Cardiac atrium fibroblast (primary cell): ENCODE results near the gene NME9. TPM values are rescaled to one million over a fixed set of nuclear protein-coding genes. Genes with fewer than 3 reads are reported as not detected.

Experiments used
- total RNA-seq: library from RNA; depleted of rRNA; stranded (reverse); fragments of >200 nt; gene quantifications from 2 replicates; pipeline ENCODE4 v1.2.3, GENCODE V29; 2015

NME9 gene, protein sequence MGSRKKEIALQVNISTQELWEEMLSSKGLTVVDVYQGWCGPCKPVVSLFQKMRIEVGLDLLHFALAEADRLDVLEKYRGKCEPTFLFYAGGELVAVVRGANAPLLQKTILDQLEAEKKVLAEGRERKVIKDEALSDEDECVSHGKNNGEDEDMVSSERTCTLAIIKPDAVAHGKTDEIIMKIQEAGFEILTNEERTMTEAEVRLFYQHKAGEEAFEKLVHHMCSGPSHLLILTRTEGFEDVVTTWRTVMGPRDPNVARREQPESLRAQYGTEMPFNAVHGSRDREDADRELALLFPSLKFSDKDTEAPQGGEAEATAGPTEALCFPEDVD
- not detected in 2 replicates for total RNA-seq

DNA sequence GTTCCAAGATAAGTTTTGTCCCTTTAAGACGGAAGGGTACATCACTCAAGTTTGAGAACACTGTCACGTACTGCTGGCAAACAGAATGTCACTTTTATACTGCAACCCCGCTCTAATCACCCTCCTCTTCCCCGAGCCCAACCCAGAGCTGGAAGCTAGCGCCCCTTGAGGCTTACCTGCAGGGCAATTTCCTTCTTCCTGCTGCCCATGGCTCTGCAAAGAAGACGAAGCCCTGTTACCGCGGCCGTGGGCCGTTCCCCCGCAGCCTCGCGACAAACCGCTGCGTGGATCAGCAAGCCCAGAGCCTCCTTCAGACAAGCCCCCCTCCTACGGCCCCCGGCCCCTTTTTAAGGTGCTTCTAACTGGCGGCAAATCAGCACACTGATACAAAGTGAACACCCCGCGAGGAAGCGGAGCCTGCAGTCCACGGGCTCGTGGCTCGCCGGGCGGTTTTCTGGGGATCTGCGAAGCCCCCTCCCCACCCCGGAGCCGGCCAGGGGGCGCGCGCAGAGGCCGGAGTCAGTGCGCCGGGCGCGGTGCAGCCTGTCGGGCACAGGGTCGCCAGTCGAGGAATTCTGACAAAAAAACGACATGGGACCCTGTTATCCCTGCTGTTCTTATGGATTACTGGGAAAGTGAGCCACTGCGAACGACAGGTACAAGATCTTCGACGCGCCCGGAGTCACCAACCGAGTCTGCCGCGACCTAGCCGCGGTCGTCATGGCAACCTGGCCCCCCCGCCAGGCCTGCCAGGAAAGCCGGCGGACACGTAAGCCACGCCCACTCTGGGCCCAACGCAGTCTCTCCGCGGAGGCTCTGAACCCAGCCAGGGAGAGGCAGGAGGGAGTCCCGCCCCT lies at the start of gene NME9:
TSS of gene NME9 (minus strand) at position 725 of the 857 bp plus-strand sequence. CDS start at position 209, 516 bp downstream.

DNA sequence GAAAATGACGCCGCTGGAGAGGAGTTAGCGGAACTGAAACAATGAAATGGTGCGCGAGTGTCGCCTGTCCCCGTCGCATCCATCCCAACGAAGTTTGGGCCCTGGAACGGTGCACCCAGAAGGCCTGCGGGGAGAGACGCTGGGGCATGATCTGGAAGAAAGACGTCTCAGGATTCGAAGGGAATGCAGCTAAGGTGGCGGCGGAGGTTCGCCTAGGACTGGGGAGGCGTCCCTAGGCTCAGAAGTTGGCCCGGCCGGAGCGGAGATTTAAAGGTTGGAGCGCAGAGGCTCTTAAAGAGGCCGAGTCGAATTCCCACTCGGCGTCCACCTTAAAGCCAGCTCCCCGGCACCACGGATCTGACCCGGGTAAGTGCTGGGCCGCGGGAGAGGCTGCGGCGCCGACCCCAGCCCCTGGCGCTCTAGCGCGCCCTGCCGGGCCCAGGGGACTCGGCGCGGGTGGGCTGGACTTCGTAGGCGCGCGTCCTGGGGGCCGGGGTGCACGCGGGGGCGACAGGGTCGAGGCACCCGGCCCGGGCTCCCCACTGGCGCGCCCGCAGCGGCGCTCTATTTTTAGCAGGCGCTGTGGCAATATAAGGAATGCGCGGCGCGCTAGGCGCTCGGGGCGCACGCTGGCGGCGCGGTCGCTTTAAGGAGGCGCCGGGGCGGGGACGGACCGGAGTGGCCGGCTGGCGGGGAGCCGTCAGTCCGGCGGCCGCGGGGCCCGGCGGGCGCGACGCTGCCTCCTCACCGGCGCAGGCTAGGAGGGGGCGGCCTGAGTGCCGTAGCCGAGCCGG lies 18.5 kb upstream of the NME9 start, which contains the start of gene MRAS:
TSS of gene MRAS (plus strand) at position 620 of the 794 bp plus-strand sequence. CDS start 24,305 bp downstream, outside the sequence.

Other genes starting within 250 kb of the NME9 start
- 3.9 and 5.2 TPM in 2 replicates for gene DZIP1L, start 214.2 kb downstream of the NME9 start, total RNA-seq
- gene A4GNT, start 197.5 kb downstream of the NME9 start, total RNA-seq, result not detected in 2 replicates
- 9.7 and 9.9 TPM in 2 replicates for gene DBR1, start 154.9 kb downstream of the NME9 start, total RNA-seq
- gene ARMC8, start 142.6 kb downstream of the NME9 start, total RNA-seq, result 32.1 TPM in 2 replicates
- gene MRAS, start 18.7 kb upstream of the NME9 start, total RNA-seq, result 11.4 and 20.4 TPM in 2 replicates
- under 0.01 and 0.16 TPM in 2 replicates for gene ESYT3, start 104.8 kb upstream of the NME9 start, total RNA-seq